GM18951 (cell line): ENCODE data around the gene KRT1.

ENCODE experiments used
- POLR2A ChIP-seq: IDR thresholded peaks from 4 replicates; pipeline ENCODE4 v1.6.1; 2011; ENCODE audit warnings: mild to moderate bottlenecking; ENCODE audit not compliant: insufficient read length, insufficient read depth; ENCODE audit errors: extremely low read depth
- in situ Hi-C: fragments of 300-500 bp; cut with MboI; formaldehyde crosslinking; loops from one replicate; pipeline ENCODE4 v1.12.0; 2022; ENCODE audit warnings: low sequenced_read_pairs, mixed read lengths, inconsistent platforms; ENCODE audit not compliant: unreplicated experiment

KRT1 gene

DNA sequence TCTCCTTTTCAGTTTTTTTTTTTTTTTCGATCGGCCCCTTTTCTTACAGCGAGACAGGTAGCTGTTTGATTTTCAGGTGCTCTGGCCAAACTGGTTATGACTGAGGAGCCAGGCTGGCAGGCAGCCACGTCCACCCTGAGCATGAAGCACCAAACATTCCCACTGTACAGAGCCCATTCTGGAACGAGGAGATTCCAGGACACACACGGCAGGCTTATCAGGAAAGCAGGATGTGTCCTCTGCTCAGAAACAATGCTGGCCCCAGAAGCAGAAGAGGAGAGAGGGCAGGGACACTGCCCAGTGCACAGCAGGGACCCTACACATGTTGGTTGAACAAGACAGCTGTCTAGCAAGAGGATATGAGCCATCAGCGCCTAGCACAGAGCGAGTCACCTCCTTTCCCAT lies 24.5 kb downstream of the KRT1 start:
- in situ Hi-C loops: no loop called here
- no peak for TF ChIP-seq POLR2A

DNA sequence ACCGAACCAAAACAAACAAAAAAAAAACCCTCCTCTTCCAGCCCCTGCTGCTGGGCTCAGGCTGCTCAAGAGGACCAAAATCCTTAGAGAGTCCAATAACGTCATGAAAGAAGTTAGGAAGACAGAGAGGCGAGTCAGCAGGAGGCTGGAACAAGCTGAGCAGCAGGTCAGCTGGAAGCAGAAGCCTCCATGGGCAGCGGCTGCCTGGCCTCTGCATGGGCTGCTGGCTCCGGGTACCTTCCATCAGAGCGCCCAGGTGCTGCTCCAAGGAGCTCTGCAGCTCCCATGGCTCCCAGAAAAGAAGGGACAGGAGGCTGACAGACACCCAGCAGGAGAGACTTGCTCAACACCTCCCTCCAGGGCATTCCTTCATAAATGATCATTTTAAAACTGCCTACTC lies 25.0 kb downstream of the KRT1 start:
- in situ Hi-C loops: no loop called here
- TF ChIP-seq POLR2A: no peak

- no peak for TF ChIP-seq POLR2A
- in situ Hi-C loops: no loop called here
Measured at GRCh38 chr12:52651726-52652261, 28.4 kb downstream of the KRT1 start, which contains the start of gene KRT2. Gene KRT2, minus strand, starts transcription at chr12:52652211. Its CDS starts 69 bp downstream, at chr12:52652142.

DNA sequence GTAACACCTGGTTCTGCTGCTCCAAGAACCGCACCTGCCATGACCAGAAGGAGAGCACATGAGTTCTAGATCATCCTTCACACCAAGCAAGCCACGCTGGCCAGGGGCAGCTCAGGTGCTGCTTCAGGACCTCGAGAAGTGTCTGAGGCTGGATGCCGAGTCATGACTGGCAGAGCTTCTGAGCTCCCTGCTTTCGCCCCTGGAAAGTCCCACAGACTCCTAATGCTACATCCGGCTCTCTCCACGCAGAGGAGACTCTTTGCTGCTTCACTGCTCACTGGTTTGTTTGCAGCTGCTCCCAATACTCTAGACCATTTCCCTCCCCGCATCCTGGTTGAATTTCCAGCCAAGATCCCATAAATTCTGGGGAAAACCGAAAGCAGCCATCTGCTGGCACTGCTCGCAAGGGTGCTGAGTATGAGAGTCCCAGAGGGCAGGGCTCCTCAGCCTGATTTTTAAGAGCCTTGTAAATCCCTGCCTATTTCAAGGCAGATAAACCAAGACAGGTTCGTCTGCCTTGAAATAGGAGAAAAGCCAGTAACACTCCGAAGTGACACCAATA lies 29.6 kb downstream of the KRT1 start:
- TF ChIP-seq POLR2A: no peak
- in situ Hi-C loops: no loop called here

DNA sequence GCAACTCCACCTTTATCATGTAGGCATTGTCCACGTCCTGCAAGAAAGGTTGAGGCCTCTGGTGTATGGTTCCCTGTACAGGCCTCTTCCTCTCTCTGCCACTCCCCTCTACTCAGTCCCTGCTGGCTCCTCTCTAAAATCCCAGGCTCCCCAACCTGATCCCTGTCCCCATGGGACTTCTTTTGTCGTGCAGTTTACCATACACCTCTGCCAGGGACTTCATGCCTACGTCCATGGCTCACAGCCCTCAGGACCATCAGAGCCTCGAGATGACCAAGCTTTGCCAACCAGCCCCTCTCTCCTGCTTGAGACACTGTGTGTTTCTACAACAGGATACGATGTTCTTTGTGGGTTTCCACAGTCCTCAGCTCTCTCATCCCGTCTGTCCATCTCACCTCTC lies 31.1 kb downstream of the KRT1 start:
- in situ Hi-C loops: no loop called here
- no peak for TF ChIP-seq POLR2A

- in situ Hi-C loops: no loop called here
- TF ChIP-seq POLR2A: no peak
Measured at GRCh38 chr12:52648012-52648550, 32.1 kb downstream of the KRT1 start.

GRCh38 chr12:52647601-52648000 lies 32.6 kb downstream of the KRT1 start:
- in situ Hi-C loops: no loop called here
- TF ChIP-seq POLR2A: no peak

GRCh38 chr12:52646613-52647012 lies 33.6 kb downstream of the KRT1 start:
- no peak for TF ChIP-seq POLR2A
- in situ Hi-C loops: no loop called here

GRCh38 chr12:52645982-52646381 lies 34.2 kb downstream of the KRT1 start:
- no peak for TF ChIP-seq POLR2A
- in situ Hi-C loops: no loop called here

DNA sequence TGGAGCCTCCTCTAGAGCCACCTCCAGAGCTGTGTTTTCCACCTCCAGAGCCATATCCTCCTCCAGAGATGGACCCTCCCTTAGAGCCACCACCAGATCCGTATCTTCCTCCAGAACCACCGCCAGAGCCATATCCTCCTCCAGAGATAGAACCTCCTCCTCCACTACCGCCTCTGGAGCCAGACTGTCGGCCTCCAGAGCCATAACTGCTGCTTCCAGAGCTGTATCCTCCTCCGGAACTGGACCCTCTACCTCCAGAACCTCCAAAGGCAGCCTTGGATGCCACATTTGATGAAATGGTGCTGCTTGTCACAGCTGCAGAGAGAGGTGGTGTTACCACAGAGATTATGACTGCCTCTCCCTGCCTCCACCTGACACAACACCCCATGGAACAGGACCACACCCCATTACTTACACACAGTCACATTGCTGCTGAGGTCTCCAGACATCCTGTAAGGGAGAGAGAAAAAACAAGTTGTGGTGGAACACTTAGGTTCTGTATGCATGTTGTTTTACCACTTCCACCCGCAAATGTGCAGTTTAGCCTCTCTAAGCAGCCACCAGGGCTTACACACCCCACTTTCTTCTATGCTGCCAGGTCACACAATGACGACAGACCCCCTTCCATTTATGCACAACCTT lies 35.0 kb downstream of the KRT1 start:
- no peak for TF ChIP-seq POLR2A
- in situ Hi-C loops: no loop called here

DNA sequence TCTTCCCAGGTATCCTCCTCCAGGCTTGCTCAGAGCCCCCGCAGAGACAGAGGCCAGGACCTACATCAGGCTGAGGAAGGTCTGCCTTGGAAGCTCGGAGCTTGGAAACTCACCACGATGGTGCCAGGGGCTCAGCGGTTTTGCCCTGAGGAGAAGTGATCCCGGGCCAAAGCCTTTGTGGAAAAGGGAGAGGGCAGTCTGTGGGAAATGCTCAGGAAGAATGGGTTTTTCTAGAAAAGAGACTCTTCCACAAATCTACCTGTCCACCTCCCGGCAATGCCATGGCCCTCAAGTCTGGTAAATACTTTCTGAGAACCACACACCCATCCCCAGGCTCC lies 36.2 kb downstream of the KRT1 start:
- in situ Hi-C loops: no loop called here
- TF ChIP-seq POLR2A: no peak

DNA sequence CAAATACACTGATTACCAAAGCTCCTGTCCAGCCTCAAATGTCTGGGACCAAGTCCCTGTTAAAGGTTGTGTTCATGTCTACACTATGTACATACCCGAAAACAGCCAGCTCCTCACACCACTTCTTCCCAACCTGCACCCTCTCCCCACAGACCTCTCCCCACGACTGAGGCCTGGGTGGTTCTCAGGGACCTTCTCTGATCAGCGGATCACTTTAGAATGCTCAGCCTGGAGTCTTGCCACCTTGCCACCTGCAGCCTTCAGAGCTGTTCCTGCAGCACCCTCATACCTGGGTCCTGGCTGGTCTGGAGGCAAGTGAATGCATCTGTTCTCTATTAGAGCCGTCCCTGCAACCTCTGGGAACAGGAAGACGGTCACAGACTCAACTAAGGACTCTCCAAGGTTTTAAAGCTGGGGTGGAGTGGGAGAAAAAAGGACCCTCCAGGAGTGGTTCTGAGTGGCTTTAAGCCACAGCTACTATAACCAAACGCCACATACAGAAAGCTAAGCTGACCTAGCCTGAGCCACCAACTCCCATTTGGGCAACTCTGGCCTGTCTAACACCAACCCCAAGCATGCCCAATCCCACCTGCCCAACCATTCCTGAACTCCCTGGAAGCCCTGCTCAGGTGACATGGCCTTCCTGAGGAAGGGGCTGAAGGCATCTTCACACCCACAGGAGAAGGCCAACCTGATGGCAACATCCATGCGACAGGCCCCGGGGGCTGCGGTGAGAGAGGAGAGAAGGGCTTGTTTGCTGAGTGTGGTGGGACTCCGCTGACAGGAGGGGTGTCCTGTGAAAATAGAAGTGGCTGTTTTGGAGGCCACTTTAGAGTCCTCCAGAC lies 36.8 kb downstream of the KRT1 start:
- in situ Hi-C loops: no loop called here
- no peak for TF ChIP-seq POLR2A

DNA sequence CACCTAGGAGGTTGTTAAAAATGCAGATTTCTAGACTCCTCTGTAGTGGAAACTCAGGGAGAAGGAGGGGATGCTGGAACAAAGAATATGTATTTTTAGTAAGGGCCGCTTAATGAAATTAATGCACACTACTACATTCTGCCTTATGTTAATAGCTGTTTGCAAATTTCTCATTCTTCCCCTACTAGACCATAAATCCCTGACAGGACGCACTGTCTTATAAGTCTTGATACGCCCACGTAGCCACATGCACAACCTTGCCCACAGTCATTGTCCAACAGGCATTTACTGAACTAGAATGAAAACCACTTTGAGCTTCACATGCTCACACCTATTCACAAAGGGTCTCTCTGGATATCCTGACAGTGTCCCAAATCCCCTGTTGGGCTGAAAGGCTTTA lies 38.7 kb downstream of the KRT1 start:
- no peak for TF ChIP-seq POLR2A
- in situ Hi-C loops: no loop called here
